GM10266 (cell line): Measurements from ENCODE around the gene OR9Q1.

ENCODE experiments used
- DNase-seq: peaks from one replicate; pipeline ENCODE4 v3.0.0; 2012; ENCODE audit errors: extremely low spot score
- TF ChIP-seq, protein P1 (sequence below): IDR thresholded peaks from 2 replicates; pipeline ENCODE4 v1.5.1; 2012; ENCODE audit warnings: mild to moderate bottlenecking, low read depth; ENCODE audit not compliant: control insufficient read depth, insufficient read depth; ENCODE audit errors: missing control alignments

Gene OR9Q1

GRCh38 chr11:58068655-58069054 is 45.0 kb downstream of the OR9Q1 start:
- TF ChIP-seq, protein P1, sequence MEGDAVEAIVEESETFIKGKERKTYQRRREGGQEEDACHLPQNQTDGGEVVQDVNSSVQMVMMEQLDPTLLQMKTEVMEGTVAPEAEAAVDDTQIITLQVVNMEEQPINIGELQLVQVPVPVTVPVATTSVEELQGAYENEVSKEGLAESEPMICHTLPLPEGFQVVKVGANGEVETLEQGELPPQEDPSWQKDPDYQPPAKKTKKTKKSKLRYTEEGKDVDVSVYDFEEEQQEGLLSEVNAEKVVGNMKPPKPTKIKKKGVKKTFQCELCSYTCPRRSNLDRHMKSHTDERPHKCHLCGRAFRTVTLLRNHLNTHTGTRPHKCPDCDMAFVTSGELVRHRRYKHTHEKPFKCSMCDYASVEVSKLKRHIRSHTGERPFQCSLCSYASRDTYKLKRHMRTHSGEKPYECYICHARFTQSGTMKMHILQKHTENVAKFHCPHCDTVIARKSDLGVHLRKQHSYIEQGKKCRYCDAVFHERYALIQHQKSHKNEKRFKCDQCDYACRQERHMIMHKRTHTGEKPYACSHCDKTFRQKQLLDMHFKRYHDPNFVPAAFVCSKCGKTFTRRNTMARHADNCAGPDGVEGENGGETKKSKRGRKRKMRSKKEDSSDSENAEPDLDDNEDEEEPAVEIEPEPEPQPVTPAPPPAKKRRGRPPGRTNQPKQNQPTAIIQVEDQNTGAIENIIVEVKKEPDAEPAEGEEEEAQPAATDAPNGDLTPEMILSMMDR, result no peak
- DNase-seq, result no peak

DNA sequence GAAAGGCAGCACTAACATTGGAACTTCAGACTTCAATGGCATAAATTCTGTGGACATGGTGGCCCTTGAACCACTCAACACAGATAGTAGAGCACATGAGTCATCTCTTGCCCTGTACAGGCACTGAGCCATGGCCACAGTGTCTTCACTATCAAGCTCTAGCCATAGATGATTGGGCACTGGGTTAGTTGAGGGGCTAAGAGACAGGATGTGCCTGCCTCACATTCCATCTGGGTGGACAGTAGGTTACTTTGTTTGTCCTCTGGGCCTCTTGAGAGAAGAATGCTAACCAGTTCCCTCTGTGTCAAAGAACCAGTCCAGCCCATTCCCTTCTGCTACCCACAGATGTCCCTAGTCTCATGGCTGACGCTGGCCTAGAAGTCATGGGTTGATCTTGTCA is 46.9 kb downstream of the OR9Q1 start:
- no peak for DNase-seq
- TF ChIP-seq, protein P1, result no peak

DNA sequence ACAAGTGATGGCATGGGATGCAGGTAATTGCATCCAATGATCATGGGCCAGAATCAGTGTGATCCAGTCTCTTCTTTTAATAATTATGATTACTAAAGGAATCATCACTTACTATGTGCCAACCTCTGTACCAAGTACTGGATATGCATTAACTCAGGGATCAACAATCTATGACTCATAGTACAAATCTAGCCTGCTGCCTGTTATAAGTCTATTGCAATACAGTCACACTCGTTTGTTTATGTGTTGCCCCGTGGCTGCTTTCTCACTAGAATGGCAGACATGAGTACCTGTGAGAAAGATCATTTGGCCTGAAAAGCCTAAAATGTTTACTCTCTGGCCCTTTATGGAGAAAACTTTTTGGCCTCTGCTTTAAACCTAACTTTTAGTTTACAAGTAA is 52.1 kb downstream of the OR9Q1 start:
- TF ChIP-seq, protein P1, result no peak
- no peak for DNase-seq

GRCh38 chr11:58086528-58086927 is 62.8 kb downstream of the OR9Q1 start:
- no peak for DNase-seq
- TF ChIP-seq, protein P1, result no peak

DNA sequence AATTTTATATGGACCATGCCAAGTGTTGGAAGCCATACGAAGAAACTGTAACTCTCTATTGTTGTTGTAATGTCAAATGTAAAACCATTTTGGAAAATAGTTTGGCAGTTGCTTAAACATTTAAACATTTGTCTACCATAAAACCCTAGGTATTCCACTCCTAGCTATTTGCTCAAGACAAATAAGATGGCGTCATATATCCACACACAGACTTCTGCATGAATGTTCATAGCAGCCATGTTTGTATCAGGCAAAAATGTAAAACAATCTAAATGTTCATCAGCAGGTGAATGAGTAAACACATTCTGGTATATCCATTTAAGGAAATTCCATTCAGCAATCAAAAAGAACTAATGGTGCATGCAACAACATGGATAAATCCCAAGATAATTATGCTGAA is 73.8 kb downstream of the OR9Q1 start:
- no peak for DNase-seq
- TF ChIP-seq, protein P1, result no peak

GRCh38 chr11:58121096-58121495 is 97.4 kb downstream of the OR9Q1 start:
- TF ChIP-seq, protein P1, result no peak
- no peak for DNase-seq

GRCh38 chr11:58125469-58125868 is 101.8 kb downstream of the OR9Q1 start, which contains the start of gene OR9I1:
TSS of gene OR9I1 (minus strand) at chr11:58125530. CDS start at chr11:58119444, 6,086 bp downstream.
- no peak for DNase-seq
- TF ChIP-seq, protein P1, result no peak
